Measurements from ENCODE around the gene PROSER3.
"Not testable (repeated sequence)": the region's sequence is repeated elsewhere in the genome, so short reads cannot be mapped to it uniquely, and the experiment has no call there.

PROSER3 gene

DNA sequence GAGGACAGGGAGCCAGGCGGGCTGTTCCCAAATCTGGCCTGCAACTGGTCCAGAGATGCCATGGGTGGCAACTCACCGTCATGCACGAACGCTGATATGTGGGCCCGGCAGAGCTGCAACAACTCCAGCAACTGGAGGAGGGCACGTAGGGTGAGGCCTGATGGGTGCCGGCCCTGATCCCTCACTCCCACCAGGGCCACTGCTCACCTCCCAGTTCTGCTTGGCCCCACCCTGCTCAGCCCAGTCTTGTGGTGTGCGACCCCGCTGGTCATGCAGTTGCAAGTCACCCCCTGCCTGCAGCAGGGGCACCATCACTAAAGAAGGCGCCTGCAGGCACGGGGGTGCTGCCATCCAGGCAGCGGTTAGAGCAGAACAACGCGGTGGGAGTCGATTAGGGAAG is 34.3 kb downstream of the PROSER3 start:
- no peak for DNase-seq (ENCODE audit: low spot score)

- no peak for DNase-seq (ENCODE audit: low spot score)
Measured at GRCh38 chr19:35792888-35793287, 34.9 kb downstream of the PROSER3 start.

DNA sequence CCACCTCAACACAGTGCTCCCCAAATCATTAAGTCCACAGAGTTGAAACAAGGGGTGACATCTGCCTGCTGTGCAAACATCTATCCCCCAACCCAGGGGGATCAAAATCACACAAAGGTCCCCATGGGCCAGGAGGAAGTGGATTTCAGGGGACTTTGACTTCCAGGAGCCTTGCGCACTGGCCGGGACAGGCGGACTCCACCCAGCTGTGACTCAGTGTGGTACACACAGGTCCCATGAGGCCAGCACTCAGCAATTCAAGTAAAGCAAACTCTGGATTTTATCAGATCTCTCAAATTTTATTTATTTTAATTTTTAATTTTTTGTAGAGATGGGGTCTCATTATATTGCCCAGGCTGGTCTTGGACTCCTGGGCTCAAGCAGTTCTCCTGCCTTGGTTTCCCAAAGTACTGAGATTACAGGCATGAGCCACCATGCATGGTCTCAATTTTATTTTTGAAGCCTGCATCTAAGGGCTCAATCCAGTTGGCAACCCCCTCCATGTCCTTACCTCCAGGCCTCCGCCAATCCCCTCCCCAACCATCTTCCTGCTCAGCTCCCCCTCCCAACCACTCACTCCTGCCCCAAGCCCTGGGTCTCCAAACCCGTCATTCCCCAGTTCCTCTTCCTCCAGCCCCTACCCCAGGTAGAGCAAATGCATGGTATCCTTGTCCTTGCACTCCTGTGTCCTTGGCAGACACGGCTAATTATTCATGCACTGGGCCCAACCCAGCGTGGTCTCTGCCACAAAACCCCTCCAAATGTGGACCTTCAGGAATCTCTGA is 35.6 kb downstream of the PROSER3 start:
- DNase-seq (ENCODE audit: low spot score) = no peak

DNA sequence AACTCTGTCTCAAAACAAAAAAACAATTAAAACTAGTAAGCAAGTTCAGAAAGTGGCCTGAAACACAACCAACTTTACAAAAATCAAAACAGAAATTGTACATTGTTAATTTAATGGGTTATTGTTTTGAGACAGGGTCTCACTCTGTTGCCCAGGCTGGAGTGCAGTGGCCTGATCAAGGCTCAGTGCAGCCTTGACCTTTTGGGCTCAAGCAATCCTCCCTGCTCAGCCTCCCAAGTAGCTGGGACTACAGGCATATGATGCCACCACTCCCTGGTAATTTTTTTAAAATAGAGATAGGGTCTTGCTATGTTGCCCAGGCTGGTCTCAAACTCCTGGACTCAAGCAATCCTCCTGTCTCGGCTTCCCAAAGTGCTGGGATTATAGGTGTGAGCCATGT is 37.6 kb downstream of the PROSER3 start:
- not testable (repeated sequence) for DNase-seq (ENCODE audit: low spot score)

GRCh38 chr19:35796645-35797542 is 38.9 kb downstream of the PROSER3 start:
- no peak for DNase-seq (ENCODE audit: low spot score)

GRCh38 chr19:35797663-35798062 is 39.7 kb downstream of the PROSER3 start:
- no peak for DNase-seq (ENCODE audit: low spot score)

GRCh38 chr19:35801828-35802227 is 43.9 kb downstream of the PROSER3 start:
- no peak for DNase-seq (ENCODE audit: low spot score)

DNA sequence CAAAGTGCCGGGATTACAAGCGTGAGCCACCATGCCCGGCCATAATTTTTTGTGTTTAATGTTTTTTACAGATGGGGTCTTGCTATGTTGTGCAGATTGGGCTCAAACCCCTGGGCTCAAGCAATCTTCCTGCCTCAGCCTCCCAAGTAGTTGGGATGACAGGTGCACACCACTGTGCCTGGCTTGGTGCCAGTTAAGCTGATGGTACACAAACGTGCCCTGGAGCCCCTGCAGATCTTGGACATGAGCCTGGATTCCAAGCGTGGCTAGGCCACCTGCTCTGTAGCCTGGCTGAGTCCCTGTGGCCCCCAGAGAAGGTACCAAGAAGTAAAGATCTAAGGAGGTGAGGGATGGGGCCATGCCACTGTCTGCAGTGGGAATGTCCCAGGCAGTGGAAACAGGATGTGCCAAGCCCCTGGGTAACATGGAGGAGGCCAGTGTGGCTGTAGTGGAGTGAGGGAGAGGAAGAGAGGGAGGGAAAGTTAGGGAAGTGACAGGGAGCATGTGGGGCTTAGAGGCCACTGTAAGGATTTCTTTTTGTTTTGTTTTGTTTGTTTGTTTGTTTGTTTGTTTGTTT is 47.6 kb downstream of the PROSER3 start:
- DNase-seq (ENCODE audit: low spot score) = no peak

DNA sequence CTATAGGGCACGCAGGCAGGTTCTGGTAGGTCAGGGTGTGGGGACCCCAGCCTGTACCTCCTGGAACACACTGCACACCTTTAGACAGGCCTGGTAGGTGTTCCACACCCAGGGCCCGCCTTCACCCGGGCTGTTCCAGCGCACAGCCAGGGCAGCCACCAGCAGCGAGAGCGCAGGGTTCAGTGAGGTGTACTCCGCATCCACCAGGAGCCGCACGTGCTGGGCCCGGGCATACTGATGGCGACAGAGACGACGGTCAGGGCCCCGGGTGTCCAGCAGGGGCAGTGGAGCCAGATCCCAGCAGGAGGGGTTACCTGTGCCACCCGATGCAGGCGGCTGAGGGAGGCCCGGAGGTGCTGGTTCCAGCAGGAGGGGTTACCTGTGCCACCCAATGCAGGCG is 48.6 kb downstream of the PROSER3 start:
- DNase-seq (ENCODE audit: low spot score) = no peak

DNA sequence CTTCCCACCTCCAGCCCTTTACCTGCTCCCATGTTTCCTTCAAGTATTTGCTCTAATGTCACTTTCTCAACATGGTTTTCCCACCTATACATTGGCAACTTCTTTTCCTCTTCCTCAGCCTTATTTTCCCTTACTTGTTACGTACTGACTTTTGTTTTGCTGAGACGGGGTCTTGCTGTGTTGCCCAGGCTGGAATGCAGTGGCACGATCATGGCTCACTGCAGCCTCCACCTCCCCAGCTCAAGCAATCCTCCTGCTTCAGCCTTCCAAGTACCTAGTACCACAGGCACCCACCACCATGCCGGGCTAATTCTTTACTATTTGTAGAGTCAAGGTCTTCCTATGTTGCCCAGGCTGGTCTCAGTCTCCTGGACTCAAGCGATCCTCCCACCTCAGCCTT is 49.7 kb downstream of the PROSER3 start:
- DNase-seq (ENCODE audit: low spot score) = no peak

DNA sequence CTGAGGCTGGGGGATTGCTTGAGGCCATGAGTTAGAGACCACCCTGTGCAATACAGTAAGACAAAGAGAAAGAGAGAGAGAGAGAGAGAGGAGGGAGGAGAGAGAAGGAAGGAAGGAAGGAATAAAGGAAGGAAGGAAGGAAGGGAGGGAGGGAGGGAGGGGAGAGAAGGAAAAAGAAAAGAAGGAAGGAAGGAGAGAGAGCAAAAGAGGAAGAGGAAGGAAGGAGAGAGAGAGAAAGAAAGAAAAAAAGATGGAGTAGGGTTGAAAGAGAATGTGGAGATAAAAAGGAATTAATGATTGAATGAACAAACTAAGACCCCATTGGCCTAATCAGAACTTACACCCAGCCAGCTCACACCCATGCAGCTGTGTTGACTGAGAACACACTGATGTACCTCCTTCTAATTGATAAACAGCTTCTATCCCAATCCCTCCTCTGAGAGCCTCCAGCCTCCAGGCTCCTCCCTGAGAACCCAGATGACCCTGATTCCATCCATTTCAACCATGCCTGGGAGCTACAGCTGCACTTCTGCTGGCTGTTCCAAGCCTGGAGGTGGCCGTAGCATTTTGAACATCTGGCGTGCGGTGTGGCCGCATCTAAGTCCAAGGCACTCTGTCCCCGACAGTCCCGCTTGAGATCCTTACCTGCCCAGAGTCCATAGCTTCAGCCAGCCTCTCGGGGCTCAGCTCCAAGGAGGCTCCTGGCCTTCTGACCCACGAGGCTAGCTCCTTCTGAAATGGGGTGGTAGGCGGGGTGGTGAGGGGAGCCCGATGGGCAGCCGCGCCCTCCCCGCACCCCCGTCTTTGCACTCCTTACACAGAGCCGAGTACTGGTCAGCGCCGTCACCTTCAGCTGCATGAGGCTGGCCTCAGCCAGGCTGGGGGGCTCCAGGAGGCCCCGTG is 53.6 kb downstream of the PROSER3 start:
- DNase-seq (ENCODE audit: low spot score) = no peak

DNA sequence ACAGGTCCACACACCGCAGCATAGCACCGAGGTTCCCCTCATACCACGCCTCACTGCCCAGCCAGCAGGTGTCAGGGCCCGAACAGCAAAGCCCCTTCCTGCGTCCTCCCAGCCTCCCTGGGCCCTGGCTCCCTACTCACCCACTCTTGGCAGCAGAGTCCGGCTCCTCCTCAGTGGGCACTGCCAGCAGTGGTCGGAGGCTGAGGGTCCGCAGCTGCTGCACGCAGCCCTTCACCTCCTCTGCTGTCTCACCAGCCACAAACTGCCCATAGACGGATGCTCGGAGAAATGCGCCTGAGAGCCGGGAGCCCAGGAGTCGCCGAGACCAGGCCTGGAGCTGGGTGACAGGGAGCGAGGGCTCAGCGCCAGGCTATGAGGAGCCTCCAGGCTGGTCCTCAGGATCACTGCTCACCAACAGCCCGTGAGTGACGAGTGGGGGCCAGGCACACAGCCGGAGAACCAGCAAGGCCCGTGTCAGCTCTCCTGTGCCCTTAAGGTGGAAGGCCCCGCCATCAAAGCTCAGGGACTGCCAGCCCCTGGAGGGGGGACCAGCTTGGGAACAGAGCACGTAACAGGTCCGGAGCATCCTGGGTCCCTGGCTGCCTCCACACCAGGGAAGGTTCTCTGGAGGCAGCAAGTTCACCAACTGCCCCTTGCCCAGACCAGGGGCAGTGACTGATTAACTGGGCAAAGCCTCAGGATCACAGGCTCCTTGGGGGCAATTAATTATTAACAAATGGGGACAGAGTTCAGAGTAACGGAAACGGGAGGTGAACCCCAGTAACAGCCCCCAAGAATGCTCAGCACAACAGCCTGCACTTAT is 54.5 kb downstream of the PROSER3 start, which contains the start of gene PRODH2:
TSS of gene PRODH2 (minus strand) at position 626 of the 823 bp plus-strand sequence. CDS start at position 586, 40 bp downstream.
- no peak for DNase-seq (ENCODE audit: low spot score)

DNA sequence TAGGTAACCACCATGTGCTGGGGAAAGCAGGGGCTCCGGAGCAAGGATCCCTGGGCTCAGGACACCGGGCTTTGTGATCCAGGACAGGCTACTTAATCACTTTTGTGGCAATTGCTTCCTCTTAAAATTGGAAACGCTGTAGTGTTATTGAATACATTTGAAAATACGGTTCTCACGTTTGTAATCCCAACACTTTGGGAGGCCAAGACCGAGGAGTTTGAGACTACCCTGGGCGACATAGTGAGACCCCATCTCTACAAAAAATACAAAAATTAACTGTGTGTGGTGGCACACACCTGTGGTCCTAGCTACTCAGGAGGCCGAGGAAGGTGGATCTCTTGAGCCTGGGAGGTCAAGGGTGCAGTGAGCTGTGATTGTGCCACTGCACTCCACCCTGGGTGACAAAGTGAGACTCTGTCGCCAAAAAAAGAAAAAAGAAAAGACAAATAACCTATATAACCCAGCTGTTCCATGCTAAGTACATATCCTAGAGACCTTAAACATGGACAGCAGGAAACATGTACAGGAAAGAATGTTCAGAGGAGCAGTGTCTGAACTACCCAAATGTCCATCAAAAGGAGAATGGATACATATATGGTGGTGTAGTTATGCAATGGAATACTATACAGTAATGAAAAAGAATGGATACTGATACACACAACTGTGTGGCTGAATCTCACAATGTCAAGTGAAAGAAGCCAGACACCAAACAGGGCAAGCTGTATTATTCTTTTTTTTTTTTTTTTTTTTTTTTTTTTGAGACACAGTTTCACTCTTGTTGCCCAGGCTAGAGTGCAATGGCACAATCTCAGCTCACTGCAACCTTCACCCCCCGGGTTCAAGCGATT is 55.3 kb downstream of the PROSER3 start:
- DNase-seq (ENCODE audit: low spot score) = no peak

GRCh38 chr19:35816262-35816661 is 58.3 kb downstream of the PROSER3 start:
- no peak for DNase-seq (ENCODE audit: low spot score)

GRCh38 chr19:35816846-35817245 is 58.9 kb downstream of the PROSER3 start:
- DNase-seq (ENCODE audit: low spot score) = no peak

GRCh38 chr19:35818445-35818844 is 60.5 kb downstream of the PROSER3 start:
- DNase-seq (ENCODE audit: low spot score) = no peak

All from putamen (tissue), 1 donor.